Measurements from ENCODE around the gene RPLP2.

Gene RPLP2

GRCh38 chr11:842370-843002 is 32.7 kb downstream of the RPLP2 start, which contains the start of the genes POLR2L and TSPAN4:
POLR2L (minus strand) TSS chr11:842529; CDS start chr11:842508, 21 bp downstream.
TSPAN4 (plus strand) TSS chr11:842852; CDS start chr11:850305, 7,453 bp downstream.
- in situ Hi-C loops (cut with MboI; ENCODE audit: low pct_unique_long_range_greater_than_20kb, low sequenced_read_pairs, unreplicated experiment) = no loop called here
- peak; percentile 99 for DNase-seq (ENCODE audit: low spot score)
- TF ChIP-seq, protein P1, sequence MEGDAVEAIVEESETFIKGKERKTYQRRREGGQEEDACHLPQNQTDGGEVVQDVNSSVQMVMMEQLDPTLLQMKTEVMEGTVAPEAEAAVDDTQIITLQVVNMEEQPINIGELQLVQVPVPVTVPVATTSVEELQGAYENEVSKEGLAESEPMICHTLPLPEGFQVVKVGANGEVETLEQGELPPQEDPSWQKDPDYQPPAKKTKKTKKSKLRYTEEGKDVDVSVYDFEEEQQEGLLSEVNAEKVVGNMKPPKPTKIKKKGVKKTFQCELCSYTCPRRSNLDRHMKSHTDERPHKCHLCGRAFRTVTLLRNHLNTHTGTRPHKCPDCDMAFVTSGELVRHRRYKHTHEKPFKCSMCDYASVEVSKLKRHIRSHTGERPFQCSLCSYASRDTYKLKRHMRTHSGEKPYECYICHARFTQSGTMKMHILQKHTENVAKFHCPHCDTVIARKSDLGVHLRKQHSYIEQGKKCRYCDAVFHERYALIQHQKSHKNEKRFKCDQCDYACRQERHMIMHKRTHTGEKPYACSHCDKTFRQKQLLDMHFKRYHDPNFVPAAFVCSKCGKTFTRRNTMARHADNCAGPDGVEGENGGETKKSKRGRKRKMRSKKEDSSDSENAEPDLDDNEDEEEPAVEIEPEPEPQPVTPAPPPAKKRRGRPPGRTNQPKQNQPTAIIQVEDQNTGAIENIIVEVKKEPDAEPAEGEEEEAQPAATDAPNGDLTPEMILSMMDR (IDR thresholded peaks at IDR 0.05; ENCODE audit: extremely low read depth, insufficient read depth, missing control alignments) = no peak

GRCh38 chr11:843086-843734 is 33.4 kb downstream of the RPLP2 start:
- TF ChIP-seq, protein P1 (IDR thresholded peaks at IDR 0.05; ENCODE audit: extremely low read depth, insufficient read depth, missing control alignments) = peak; percentile 18
- DNase-seq (ENCODE audit: low spot score) = no peak
- in situ Hi-C loops (cut with MboI; ENCODE audit: low pct_unique_long_range_greater_than_20kb, low sequenced_read_pairs, unreplicated experiment) = no loop called here

GRCh38 chr11:843818-844692 is 34.3 kb downstream of the RPLP2 start:
- TF ChIP-seq, protein P1 (IDR thresholded peaks at IDR 0.05; ENCODE audit: extremely low read depth, insufficient read depth, missing control alignments) = no peak
- DNase-seq (ENCODE audit: low spot score) = no peak
- in situ Hi-C loops (cut with MboI; ENCODE audit: low pct_unique_long_range_greater_than_20kb, low sequenced_read_pairs, unreplicated experiment) = no loop called here

GRCh38 chr11:844693-845644 is 35.2 kb downstream of the RPLP2 start:
- TF ChIP-seq, protein P1 (IDR thresholded peaks at IDR 0.05; ENCODE audit: extremely low read depth, insufficient read depth, missing control alignments) = no peak
- in situ Hi-C loops (cut with MboI; ENCODE audit: low pct_unique_long_range_greater_than_20kb, low sequenced_read_pairs, unreplicated experiment) = no loop called here
- DNase-seq (ENCODE audit: low spot score) = peak; percentile 81

DNA sequence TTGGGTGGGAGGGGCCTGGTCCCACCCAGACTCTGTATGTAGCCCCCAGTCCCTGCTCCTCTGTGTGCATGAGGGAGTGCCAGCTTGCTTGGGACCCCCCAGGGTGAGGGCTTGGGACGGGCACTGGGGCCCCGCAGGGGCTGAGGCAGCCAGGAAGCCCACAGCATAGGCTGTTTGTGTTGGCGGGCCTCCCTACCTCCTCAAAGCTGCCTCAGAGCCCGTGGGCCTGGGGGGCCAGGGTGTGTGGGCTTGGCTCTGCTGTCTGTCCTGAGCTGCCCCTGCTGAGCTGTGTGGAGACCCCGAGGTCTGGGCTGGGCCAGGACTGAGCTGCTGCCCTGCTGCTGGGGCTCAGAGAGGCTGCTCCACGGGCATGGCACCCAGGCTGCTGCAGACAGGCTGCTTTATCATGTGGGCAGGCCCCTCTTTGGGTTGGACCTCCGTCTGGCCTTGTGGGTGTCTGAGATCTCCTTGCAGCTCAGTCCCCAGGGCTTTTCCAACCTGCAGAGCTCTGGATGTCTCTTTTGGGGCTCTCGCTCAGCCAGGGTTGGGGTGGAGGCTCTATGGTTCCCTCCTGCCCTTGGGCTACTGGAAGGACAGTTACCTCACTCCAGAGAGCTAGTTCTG is 36.2 kb downstream of the RPLP2 start:
- no peak for DNase-seq (ENCODE audit: low spot score)
- in situ Hi-C loops (cut with MboI; ENCODE audit: low pct_unique_long_range_greater_than_20kb, low sequenced_read_pairs, unreplicated experiment) = no loop called here
- TF ChIP-seq, protein P1 (IDR thresholded peaks at IDR 0.05; ENCODE audit: extremely low read depth, insufficient read depth, missing control alignments) = no peak

All from GM13977 (cell line).